Stimulated activated CD4-positive, alpha-beta T cell treated with anti-CD3 and anti-CD28 coated beads, Interleukin-4, amount 100 ng/mL, for 1 hour (primary cell): Measurements from ENCODE around the gene TTLL12.
A peak's percentile ranks its signal among the peaks of the same experiment; 100 is the strongest.
"Not testable (repeated sequence)": the region's sequence is repeated elsewhere in the genome, so short reads cannot be mapped to it uniquely, and the experiment has no call there.

Source experiments
- DNase-seq: peaks from one replicate; pipeline ENCODE4 v3.0.0-alpha.2; 2020

TTLL12 gene

GRCh38 chr22:43152003-43152356 lies 35.0 kb downstream of the TTLL12 start:
- peak; percentile 13 for DNase-seq

- DNase-seq: peak; percentile 67
Observed at GRCh38 chr22:43151251-43152002, 35.5 kb downstream of the TTLL12 start, which contains the start of gene TSPO. Gene TSPO (plus strand): TSS chr22:43151559. CDS start chr22:43159239, 7,680 bp downstream.

GRCh38 chr22:43150731-43151206 lies 36.2 kb downstream of the TTLL12 start:
- DNase-seq: no peak

- DNase-seq: no peak
Observed at GRCh38 chr22:43148581-43148980, 38.4 kb downstream of the TTLL12 start.

GRCh38 chr22:43147821-43148220 lies 39.1 kb downstream of the TTLL12 start:
- DNase-seq: no peak

GRCh38 chr22:43146332-43146731 lies 40.6 kb downstream of the TTLL12 start:
- not testable (repeated sequence) for DNase-seq

GRCh38 chr22:43145371-43145770 lies 41.6 kb downstream of the TTLL12 start:
- not testable (repeated sequence) for DNase-seq

GRCh38 chr22:43144949-43145348 lies 42.0 kb downstream of the TTLL12 start:
- no peak for DNase-seq

GRCh38 chr22:43142880-43143562 lies 43.9 kb downstream of the TTLL12 start, which contains the start of gene MCAT:
Gene MCAT (minus strand): TSS chr22:43143398. CDS start chr22:43143348, 50 bp downstream.
- peak; percentile 82 for DNase-seq

- DNase-seq: no peak
Observed at GRCh38 chr22:43136801-43137200, 50.1 kb downstream of the TTLL12 start.

- peak; percentile 41 for DNase-seq
Observed at GRCh38 chr22:43136255-43136654, 50.7 kb downstream of the TTLL12 start.

- DNase-seq: no peak
Observed at GRCh38 chr22:43135565-43135964, 51.4 kb downstream of the TTLL12 start.

- DNase-seq: no peak
Observed at GRCh38 chr22:43134553-43134952, 52.4 kb downstream of the TTLL12 start.

- DNase-seq: no peak
Observed at GRCh38 chr22:43133401-43133800, 53.5 kb downstream of the TTLL12 start.

- no peak for DNase-seq
Observed at GRCh38 chr22:43131773-43132501, 55.0 kb downstream of the TTLL12 start.

- no peak for DNase-seq
Observed at GRCh38 chr22:43129426-43130425, 57.2 kb downstream of the TTLL12 start.

GRCh38 chr22:43128928-43129424 lies 58.0 kb downstream of the TTLL12 start:
- DNase-seq: no peak

- no peak for DNase-seq
Observed at GRCh38 chr22:43128116-43128515, 58.8 kb downstream of the TTLL12 start.

GRCh38 chr22:43127166-43127908 lies 59.6 kb downstream of the TTLL12 start:
- no peak for DNase-seq

- DNase-seq: no peak
Observed at GRCh38 chr22:43126501-43127165, 60.3 kb downstream of the TTLL12 start.
